GM19395 (cell line): Measurements from ENCODE around the gene GAN.

Experiments
- ATAC-seq: cut with Tn5 transposase; IDR thresholded peaks from one replicate; pipeline ENCODE4 v1.9.1; 2021; ENCODE audit warnings: mild to moderate bottlenecking, moderate library complexity; ENCODE audit not compliant: unreplicated experiment

Gene GAN

DNA sequence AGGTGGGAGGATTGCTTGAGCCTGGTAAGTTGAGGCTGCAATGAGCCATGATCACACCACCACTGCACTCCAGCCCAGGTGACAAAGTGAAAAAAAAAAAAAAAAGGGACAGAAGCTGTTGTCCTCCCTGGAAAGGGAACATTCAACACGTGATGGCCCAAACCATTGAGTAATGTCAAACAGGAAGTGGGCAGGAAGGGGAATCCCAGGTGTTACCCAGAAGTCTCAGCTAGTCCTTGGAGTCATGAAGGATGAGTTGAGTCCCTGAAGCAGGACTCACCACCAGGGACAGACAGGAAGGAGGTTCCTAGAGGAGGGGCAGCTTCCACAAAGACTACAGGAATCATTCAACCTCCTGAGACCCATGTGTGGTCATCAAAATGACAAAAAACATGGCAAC is 110.0 kb downstream of the GAN start:
- no peak for ATAC-seq

DNA sequence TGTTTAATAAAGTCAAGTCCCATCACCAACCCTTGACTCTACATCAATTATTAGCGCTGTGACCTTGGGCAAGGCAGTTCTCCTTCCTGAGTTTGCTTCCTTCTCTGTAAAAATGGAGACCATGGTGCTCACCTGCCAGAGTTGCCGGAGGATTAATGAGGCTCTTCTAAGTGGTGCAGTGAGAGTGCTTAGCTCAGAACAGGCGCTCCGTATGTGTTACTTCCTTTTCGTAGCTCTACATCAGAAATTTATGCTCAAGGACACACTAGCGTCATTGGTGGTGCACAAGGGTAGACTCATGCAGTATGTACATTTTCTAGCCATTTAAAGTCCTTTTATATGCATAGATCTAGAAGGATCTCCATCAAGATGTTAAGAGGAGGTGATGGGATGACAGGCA is 112.5 kb downstream of the GAN start:
- no peak for ATAC-seq

DNA sequence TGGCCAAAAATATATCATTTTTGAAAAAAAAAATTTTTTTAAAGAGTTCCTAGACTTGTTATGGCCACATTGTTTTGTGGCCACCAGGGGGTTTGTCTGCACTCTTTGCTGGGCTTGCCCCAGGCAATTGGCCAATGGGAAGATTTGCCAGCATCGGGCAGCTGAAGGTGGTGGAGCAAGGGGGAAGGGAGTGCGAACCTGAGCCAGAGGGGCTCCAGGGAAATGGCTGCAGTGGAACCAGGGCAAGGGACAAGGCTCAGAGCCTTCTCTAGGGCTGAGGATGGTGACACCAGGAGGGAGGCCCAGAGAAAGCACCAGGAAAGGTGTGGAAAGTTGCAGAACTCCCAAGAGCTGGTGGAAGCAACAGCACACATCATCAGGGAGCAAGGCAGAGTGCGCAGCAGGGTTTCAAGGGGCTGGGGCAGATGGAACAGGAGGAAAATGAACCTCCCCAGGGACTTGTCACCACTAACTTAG is 114.3 kb downstream of the GAN start:
- ATAC-seq = no peak

DNA sequence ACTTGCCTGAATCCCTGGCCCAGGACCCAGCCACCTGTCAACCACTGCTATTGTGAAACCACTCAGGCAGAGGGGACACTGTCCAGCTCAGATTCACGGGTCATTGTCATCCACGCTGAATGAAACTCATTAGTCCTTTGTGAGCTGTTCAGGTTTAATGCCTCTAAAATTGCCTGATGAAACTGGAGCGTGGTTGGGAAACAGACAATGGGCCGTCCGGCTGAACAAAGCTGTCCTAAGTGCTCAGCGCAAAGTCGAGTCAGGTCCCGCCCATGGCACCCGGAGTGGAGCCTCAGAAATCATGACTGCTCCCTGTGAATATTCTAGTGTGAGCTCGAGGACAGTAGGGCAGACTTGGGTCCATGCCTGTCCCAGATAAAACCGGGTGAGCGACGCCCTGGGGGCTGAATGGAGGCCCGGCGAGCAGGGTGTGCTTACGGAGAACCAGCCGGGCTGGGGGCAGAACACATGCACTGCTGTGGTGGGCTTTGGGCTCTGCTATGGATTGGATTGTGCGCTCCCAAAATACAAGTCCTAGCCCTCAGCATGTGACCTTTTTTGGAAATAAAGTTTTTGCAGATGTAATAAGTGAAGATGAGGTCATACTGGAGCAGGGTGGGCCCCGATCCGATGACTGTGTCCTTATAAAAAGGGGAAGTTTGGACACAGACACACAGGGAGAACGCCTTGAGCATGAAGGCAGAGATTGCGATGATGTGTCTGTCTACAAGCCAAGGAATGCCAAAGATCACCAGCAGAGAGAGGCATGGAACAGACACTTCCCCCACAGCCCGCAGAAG is 117.0 kb downstream of the GAN start:
- ATAC-seq = no peak

DNA sequence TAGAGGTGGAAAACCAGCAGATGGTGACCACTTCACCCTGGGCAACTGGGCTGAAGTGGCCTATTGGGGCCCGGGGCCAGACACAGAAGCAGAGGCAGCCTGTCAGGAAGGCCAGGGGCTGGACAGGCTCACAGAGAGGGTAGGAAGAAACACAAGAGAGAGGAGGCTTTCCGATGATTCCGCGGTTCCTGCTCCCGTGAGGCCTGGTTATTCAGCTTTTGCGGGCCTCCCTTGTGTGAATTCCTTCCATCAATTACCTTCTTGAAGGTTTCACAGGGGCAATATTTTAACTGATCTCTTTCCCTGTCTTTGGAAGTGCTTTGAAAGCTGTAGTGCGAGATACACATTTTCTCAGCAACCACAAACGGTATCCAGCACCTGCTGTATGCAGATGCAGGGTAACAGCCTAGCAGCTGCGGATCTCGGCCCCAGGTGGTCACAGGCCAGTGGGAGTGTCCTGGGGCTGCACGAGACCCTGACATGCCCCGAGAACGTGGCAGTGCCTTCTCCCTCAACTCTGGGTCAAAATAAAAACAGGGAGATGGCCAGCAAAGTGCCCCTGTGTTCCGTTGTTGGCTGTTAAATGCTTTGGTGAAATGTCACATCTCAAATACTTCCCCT is 118.3 kb downstream of the GAN start:
- ATAC-seq = no peak

DNA sequence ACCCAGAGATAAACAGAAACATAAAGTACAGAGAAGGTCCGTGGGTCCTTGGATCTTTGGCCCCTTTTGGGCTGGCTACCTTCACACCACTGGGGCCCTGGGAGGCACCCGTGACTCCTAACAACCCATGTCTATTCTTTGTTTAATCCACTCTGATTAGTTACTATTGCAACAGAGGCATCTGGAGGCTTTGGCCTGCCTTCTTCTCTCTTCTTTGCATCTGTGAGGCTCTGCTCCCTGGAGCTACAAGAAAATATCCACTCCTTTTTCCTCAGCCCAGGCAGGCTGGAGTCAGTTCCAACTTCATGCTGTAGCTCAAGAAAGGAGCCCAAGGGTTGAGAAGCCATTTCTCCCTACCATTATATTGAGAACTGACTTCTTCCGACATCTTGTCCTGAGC is 120.3 kb downstream of the GAN start:
- no peak for ATAC-seq

DNA sequence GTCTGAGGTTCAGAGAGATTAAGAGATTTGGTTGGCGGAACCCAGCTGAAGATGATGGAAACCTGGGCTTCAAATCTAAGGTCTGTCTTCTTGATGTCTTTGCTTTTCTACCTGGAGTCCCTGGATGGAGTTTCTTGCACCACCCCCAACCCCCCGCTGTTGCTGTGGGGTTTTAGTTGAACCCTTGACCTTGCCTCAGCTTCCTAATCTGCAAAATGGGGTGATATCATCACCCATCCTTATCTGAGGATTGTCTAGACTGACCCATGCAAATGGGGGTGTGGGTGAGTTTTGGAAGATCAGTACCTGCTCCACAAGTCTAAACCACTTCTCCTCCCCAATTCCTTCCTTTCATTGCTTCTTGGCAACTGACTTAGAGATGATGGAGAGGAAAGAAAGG is 120.8 kb downstream of the GAN start:
- no peak for ATAC-seq

DNA sequence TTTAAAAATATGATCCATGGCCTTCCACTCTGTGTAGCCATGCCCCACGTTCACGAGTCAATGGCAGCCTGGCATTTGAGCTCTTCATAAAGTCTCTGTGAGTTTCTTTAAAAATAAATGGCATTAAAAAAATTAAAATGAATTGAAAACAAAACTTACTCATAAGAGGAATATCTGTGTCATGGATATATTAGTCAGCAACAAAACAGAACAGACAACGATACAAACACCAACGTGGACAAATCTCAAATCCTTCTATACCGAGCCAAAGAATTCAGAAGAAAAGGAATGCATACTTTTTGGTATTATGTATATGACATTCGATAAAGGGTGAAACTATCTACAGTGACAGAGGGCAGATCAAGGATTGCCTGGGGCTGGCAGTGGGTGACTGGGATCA is 121.6 kb downstream of the GAN start:
- no peak for ATAC-seq

DNA sequence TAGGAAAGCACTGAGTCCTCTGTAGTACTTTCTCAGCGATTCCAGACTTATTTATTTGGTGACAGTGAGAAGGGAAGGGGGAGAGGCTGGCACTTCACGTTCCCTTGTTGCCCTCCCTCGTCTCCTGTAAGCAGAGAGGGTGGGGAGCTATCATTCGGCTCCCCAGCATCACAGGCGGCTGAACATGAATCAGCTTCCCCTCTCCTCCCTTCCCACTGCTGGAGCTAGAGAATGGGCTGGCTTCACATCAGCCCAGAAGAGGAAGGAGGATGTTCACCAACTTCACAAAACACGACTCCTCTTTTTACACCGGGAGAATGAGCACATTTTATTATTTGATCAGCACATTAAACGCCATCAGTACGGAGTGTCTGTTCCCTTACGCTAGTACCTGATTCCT is 123.1 kb downstream of the GAN start:
- no peak for ATAC-seq
